ENCODE results near the gene WIPI1.
"Not testable (repeated sequence)": the region's sequence is repeated elsewhere in the genome, so short reads cannot be mapped to it uniquely, and the experiment has no call there.

WIPI1 gene

DNA sequence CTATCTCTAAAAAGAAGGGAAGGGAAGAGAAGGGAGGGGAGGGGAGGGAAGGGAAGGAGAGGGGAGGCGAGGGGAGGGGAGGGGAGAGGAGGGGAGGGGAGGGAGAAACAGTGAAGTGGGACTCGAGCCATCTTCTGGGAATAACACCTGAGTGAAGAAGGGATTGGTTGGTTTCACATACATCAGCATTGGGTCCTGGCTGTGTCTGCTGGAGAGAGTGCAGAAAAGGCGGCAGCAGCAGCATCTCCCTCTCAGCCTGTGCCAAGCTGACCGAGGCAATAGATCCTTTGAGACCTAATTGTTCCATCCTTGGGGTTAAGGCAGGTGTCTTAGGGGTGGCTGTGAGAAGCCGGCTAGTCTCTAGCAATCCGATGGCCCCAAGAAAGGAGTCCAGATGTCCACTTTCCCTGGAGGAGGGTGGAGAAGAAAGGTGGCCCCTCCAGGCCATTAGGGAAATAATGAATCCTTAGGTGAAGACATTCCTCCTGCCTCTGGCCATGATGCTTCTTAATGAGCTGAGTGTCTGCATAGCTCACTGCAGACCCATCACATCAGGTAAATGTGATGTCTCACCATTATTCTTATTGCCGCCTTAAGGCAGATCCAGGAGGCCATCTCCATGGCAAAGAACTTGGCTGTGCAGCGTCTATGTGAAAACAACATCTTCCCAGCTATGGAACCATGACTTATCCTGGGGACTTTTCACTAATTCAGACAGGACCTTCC is 71.6 kb downstream of the WIPI1 start:
- DNase-seq (ENCODE audit: low read depth in 2 of 2), result no peak

DNA sequence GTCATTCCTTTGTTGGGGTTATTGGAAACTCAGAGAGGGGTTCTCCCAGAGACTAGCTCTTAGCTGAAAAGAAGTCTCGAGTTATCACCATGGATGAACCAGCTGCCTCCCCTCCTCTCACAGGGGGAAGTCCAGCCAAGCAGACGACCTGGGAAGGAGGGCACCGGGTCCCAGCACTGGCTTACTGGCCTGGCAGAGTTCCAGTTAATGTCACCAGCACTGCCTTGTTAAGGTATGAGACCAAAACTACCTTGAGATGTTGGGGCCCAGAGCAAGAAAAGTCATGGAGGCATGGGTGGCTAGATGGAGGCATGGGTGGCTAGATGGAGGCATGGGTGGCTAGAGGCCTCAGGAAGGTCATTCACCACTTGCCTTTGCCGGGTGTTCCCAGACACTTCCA is 72.4 kb downstream of the WIPI1 start:
- no peak for DNase-seq (ENCODE audit: low read depth in 2 of 2)

DNA sequence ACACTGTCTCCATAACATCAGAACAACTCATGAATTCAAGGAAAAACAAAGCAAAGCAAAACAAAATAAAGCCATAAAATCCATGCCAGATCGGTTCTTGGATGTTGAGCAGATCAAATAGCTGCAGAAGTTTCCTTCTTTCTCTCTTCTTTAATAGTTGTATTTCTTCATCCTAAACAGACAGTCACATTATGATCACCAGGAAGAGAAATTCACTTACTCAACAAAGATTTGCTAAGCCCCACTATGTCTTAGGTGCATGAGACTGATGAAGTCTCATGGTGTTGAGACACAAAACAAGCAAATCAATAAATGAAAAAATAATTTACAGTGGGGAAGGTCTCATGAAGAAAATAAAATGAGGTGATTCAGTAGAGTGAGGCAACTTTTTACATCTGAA is 72.8 kb downstream of the WIPI1 start:
- no peak for DNase-seq (ENCODE audit: low read depth in 2 of 2)

DNA sequence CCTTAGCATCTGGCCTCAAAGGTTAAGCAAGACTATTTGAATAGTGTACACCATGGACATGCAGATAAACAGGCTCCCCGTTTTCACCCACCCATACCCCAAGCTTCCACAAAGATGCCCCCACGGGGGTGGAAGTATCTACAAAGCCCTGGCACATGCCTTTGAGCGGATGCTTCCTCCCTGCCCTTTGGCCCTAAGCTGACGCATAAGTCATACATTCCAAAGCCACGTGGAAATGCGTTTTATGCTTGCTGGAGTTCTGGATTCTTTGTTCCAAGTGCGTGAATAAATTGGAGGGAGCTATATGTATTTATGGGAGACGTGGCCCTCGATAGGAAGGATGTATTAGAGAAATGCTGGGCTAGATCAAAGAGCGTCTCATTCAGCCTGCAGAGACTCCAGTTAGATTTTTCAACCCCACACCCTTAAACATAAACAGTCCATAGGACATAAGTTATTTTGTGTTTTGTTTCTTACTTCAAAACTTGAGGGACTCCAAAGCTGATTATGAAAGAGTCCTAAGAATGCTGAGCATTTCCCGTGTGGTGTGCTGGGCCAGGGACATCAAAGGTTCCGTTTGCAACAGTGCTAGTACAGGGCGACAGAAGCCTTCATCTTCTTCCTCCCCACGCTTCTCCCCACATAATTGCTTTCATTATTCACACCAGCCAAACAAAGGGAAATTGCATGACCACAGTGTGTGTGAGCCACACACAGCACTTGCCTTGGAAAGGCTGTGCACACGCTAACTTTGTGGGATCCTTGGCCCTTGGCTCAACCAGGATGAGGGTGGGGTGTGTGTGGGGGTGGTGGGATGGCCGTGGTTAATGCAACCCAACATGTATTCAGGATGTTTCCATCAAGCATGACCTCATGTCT is 73.6 kb downstream of the WIPI1 start:
- no peak for DNase-seq (ENCODE audit: low read depth in 2 of 2)

DNA sequence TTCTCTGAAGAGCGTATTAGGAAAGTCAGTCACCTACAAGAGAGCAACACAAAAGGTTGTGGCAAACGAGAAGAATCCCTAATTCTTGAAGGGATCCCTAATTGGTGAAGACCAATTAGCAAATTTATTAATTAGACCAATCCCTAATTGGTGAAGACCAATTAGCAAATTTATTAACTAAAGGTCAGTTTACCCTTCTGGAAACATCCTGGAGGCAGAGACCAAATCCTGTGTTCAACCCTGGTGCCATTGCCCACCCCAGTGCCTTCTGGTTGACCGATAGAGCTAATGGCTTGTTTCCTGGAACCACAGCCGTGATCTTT is 74.2 kb downstream of the WIPI1 start:
- DNase-seq (ENCODE audit: low read depth in 2 of 2), result no peak

DNA sequence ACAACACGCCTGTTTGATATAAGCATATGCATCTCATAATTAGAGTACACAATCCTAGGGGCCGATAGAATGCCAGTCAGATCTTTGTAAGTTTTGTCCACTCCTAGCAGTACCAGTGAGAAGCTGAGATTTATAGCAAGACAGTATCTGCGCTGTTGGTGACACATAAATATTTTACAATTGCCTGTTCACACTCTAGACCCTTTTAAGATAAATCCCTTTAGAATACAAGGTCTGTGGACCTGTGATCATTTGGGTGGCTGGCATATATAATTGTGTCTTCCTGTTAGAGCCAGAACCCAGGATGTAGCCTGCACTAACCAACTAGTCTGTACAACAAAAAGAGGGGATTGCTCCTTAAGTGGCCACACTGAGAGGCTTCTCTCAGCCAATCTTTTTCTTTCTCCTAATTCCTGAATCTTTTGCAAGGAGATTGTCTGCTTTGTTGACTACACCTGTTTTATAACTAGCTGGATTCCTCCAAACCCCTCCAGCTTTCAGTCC is 74.7 kb downstream of the WIPI1 start:
- no peak for DNase-seq (ENCODE audit: low read depth in 2 of 2)

DNA sequence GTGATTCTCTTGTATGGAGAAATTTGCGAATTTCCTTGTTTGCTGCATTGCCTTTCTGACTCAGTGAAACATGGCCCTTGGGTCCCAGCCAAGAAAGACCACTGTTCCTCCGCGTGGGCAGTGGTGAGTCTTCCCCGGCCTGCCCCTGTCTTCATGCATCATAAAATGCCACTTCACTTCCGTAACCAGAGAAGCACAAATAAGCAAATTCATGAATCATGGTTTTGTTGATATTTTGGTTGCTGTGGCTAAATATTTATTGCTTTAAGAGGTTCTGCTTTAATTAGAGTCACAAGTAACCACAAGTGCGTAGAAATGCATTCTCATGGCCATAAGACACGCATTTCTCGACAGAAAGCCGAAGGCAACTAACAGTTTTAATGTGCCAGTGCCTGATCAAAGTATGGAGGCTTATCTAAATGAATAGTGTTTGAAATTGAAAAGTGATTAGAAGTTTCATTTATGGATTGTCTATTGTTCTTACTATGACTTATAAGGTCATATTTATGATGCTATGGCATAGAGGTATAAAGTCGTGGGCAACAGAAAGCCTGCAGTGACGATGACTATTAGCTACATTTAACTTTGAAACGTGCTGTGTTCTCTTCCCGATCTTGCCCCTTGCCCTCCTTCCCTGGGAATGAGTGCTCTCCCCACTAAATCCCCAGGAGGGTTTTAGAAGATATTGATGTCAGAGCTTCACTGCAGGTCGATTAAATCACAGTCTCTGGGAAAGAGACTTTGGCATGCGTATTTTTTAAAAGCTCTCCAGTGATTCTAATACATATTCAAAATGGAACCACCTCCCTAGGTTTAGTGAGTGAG is 76.0 kb downstream of the WIPI1 start:
- no peak for DNase-seq (ENCODE audit: low read depth in 2 of 2)

DNA sequence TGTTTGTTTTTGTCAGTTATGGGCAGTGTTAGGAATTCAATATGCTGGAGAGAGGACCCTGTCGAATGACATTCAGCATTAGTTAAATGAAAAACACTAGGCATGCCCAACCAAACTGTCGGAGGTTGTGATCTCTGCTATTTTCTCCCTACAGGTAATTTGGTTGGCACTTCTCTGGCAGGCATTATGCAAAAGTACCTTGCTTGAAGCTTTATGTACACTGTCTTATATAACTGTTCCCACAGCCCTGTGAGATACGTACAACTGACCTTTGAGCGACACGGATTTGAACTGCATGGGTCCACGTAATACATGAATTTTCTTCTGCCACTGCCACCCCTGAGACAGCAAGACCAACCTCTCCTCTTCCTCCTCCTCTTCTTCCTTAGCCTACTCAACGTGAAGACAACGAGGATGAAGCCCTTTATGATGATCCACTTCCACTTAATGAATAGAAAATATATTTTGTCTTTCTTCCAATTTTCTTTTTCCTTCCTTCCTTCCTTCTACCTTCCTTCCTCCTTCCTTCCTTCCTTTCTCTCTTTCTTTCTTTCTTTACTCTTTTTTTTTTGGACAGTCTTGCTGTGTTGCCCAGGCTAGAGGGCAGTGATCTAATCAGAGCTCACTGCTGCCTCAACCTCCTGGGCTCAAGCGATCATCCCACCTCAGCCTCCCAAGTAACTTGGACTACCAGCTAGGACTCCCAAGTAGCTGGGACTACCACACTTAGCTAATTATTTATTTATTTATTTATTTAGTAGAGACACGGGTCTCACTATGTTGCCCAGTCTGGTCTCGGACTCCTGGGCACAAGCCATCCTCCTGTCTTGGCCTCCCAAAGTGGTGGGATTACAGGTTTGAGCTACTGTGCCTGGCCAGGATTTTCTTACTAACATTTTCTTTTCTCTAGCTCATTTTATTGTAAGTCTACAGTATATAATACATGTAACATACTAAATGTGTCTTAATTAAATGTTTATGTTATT is 77.3 kb downstream of the WIPI1 start:
- no peak for DNase-seq (ENCODE audit: low read depth in 2 of 2)

DNA sequence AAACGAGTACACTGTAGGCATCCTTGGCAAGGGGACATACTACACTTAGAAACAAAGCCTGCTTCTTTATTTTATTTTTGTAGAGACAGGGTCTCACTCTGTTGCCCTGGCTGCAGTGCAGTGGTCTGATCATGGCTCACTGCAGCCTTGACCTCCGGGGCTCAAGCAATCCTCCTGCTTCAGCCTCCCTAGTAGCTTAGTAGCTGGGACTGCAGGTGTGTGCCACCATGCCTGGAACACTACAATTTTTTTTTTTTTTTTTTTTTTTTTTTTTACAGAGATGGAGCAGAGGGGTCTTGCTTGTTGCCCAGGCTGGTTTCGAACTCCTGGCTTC is 78.2 kb downstream of the WIPI1 start:
- no peak for DNase-seq (ENCODE audit: low read depth in 2 of 2)

DNA sequence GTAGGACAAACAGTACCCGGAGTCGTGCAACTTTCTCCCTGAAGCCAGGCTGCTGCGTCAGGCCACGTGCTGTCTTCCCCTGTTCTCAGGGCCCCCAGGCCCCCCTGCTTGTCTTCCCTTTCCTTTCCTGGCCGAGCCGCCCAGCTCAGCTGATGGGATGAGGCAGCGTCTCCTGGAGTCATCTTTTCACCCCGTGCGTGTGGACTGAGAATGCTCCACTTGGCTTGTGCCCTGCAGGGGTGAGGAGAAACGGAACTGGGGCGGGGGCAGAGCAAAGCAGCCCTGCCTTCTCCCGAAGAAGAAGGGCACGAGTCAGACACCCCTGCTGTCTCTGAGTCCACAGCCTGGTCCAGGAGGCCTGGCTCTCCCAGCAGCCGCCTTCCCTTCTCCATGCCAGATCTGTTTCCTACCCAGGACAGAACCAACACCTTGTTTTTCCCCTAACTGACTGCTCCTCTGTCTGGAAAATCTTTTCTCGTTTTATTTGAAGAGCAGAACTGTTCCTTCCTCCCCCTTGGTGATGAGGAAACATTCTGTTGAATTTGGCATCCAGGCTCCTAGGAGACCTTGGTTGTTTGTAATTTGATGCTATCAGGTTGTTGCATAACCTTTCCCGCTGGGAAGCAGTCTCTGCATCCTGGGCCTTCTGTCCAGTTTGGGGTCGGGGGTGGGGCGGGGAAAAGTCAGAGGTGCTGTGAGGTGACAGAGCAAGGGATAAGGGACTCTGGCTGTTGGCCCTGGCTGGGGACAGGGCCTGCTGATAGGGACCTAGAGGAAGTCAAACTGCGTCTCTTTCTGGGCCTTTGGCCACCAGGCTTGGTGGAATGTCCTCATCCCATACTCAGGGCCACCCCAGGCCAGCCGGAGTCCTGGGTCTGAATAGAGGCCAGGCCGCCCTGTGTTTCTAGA is 78.8 kb downstream of the WIPI1 start:
- DNase-seq (ENCODE audit: low read depth in 2 of 2), result no peak

DNA sequence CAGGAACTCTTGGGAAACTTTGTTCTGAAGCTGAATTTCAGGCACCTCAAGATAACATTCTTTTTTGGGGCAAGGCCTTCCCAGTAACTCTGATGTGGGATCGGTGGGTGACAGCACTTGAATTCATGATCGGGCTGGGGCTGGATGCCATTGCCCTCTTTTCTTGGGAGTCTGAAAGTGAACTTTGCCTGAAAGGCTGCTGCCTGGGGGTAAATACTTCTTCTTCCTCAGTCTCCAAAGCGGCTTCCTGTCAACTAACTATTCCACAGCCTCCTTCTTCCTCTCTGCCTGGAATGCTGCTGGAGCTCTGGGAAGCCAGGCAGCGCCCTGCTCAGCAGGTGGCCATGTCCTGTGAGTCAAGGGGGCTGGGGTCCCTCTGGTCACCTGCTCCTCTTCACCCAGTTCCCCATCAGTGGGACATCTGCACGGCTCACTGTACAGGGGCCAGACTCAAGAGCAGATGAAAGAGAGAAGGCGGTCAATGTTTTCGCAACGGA is 79.5 kb downstream of the WIPI1 start:
- DNase-seq (ENCODE audit: low read depth in 2 of 2), result no peak

DNA sequence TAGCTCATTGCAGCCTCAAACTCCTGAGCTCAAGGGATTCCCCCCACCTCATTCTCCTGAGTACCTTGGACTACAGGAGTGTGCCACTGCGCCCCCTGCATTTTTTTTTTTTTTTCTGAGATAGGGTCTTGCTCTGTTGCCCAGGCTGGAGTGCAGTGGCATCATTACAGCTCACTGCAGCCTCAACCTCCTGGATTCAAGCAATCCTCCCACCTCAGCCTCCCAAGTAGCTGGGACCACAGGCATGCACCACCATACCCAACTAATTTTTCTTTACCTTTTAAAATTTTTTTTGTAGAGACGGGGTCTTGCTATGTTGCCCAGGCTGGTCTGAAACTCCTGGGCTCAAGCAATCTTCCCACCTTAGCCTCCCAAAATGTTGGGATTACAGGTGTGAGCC is 81.1 kb downstream of the WIPI1 start:
- DNase-seq (ENCODE audit: low read depth in 2 of 2), result not testable (repeated sequence)

DNA sequence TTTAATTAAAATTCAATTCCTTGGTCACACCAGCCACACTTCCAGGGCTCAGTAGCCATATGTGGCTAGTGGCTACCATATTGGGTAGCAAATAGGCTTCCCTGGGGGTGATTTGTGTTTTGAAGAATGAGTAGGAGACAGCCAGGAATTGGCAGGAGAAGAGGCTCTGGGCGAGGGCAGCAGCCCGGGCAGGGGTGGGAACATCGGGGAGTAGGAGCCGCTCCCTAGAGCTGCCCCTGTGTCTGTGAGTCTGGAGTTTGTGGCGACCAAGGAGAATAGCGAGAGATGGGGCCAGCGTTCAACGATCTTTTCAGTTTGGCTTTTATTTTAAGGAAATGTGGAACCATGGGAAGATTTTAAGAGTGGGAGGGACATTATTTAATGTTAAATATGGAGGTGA is 81.7 kb downstream of the WIPI1 start:
- no peak for DNase-seq (ENCODE audit: low read depth in 2 of 2)

Data from stimulated activated CD4-positive, alpha-beta T cell treated with anti-CD3 and anti-CD28 coated beads, Interleukin-12 subunit alpha, Interleukin-12 subunit beta, amount 100 ng/mL, for 24 hours (primary cell).